ENCODE results near the gene CD53.
"Not testable (repeated sequence)": the region's sequence is repeated elsewhere in the genome, so short reads cannot be mapped to it uniquely, and the experiment has no call there.

Gene CD53

GRCh38 chr1:110916669-110917306 is 43.8 kb downstream of the CD53 start:
- peak in 1 of 2 donors; percentile 74 for DNase-seq

- DNase-seq: no peak
These were observed 45.1 kb downstream of the CD53 start for GRCh38 chr1:110918016-110918415.

DNA sequence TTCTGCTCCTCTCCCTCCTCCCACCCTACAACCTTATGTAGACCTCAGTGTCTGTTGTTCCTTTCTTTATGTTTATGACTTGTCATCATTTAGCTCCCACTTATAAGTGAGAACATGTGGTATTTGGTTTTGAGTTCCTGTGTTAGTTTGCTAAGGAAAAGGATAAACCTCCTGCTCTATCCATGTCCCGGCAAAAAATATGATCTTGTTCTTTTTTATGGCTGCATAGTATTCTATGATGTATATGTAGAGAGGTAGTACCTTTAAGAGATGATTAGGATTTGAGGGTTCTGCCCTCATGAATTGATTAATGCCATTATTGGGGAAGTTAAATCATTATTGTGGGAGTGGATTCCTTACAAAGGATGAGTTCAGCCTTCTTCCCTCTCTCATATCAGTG is 49.0 kb downstream of the CD53 start:
- DNase-seq: no peak

- no peak for DNase-seq
These were observed 54.6 kb downstream of the CD53 start for GRCh38 chr1:110927484-110928075.

DNA sequence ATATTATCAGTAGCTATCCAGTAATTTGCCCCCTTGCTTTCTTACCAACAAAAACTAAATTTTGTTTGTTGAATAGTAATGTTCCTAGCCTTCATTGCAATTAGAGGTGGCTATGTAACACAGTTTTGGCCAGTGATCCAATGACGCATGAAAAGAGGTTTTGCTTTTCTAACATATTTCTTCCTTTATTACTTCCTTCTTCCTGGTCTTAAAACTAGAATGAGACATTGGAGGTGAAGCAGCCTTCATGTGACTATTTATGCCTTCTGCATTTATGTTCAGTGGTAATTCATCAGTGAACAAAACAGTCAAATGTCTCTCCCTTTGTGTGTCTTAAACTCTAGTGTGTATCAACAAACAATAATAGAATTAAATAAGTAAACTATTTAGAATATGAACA is 55.2 kb downstream of the CD53 start:
- DNase-seq: no peak

- no peak for DNase-seq
These were observed 56.0 kb downstream of the CD53 start for GRCh38 chr1:110928904-110929303.

- not testable (repeated sequence) for DNase-seq
These were observed 58.1 kb downstream of the CD53 start for GRCh38 chr1:110931097-110931496.

DNA sequence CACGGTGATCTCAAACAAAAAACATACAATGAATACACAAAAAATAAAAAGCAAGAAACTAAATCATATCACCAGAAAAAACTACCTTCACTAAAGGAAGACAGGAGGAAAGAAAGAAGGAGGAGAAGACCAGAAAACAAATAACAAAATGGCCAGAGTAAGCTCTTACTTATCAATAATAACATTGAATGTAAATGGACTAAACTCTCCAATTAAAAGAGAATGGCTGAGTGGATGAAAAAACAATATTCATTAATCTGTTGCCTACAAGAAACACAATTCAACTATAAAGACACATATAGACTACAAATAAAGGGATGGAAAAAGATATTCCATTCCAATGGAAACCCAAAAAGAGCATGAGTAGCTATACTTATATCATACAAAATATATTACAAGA is 63.6 kb downstream of the CD53 start:
- DNase-seq: no peak

DNA sequence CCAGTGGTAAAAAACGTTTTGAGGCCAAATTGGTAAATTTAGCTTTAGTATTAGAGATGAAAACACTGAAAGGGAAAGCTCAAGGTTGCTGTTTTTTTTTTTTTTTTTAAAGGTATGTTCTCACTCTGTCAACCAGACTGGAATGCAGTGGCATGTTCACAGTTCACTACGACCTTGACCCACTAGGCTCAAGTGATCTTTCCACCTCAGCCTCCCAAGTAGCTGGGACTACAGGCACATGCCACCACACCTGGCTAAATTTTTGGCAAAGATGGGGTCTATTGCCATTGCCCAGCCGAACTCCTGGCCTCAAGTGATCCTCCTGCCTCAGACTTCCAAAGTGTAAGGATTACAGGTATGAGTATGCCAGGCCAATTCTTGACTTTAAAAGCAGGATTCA is 71.9 kb downstream of the CD53 start:
- DNase-seq: no peak

DNA sequence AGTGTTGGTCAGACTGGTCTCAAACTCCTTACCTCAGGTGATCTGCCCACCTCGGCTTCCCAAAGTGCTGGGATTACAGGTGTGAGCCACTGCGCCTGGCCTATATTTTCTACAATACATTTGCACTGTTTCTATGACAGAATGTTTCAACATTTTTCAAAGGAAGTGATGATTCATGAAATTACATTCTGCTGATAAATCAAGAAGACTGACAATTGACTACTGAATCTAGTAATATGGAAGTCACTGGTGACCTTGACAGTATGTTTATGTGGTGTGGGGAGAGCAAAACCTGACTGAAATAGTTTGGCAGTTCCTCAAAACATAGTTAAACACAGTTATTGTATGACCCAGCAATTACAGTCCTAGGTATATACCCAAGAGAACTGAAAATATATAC is 72.7 kb downstream of the CD53 start:
- DNase-seq: peak in 1 of 2 donors; percentile 21

DNA sequence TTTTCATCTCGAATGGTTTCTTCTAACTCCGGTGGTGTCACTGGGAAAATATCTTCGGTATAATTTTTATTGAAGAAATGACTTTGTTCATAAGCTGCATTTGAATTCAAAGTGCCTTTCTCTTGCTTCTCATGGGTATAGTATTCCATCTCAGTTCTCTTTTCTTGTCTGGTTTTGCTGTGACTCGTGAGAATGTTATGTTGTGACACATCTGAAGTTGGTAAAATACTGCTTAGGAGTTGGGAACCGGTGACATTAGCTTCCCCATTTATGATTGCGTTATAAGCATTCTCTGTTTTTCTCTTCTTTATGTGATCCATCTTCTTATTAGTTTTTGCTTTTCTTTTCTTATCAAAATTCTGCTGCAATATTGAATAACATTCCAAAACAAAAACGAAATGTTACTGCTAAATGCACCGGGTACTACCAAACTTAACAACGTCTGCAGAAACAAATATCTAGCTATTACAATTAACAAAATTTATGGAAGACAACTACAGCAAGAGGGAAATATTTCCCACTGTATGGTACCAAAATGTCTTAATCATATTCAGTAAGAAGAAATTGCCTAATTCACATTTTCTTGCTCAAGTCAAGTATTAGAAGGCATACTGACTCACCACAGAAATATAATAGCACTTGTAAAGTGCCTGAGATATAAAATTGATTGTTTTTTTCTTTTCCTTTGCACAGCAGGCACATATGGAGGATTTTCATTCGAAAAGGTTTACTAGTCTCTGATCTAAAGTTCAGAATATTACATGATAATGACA is 75.3 kb downstream of the CD53 start:
- DNase-seq: no peak
